Panc1 (cell line): ENCODE measurements around the gene PPP4C. TPM values are rescaled to one million over a fixed set of nuclear protein-coding genes. Genes with fewer than 3 reads are reported as not detected.

Source experiments
- ATAC-seq: fragments of 200-7000 bp; cut with Tn5 transposase; 2 replicates; pipeline ENCODE4 v1.9.1; 2020; ENCODE audit warnings: mild to moderate bottlenecking, moderate library complexity
- BruUV-seq: library from RNA; stranded (reverse); fragments of 400-500 nt; replicated peaks from 2 replicates; lab custom pipeline; 2021; lab: Mats Ljungman, UMichigan
- CTCF ChIA-PET: fragments of 300-600 bp; sonication (Branson Sonifier 250); formaldehyde crosslinking; loops from one replicate; lab custom pipeline; 2022; ENCODE audit warnings: antibody characterized with exemption; lab: Charles Lee
- POLR2A ChIA-PET: fragments of 300-600 bp; sonication (Branson Sonifier 250); formaldehyde crosslinking; loops from one replicate; lab custom pipeline; 2022; ENCODE audit warnings: antibody characterized with exemption; lab: Charles Lee
- DNase-seq: peaks from one replicate; pipeline ENCODE4 v3.0.0-alpha.2; 2010; ENCODE audit warnings: low read depth, low spot score
- H3K27ac ChIP-seq: 2 replicates; pipeline ENCODE4 v1.5.1; 2011; ENCODE audit warnings: mild to moderate bottlenecking, low read length, inconsistent platforms
- H3K27me3 ChIP-seq: fragments of 200-500 bp; sonication (Bioruptor generic); 2 replicates; pipeline ENCODE4 v1.6.0; 2014; ENCODE audit warnings: low read length, inconsistent platforms; ENCODE audit not compliant: control insufficient read depth, insufficient read depth
- H3K36me3 ChIP-seq: fragments of 200-500 bp; sonication (Bioruptor generic); 2 replicates; pipeline ENCODE4 v1.5.1; 2014; ENCODE audit warnings: inconsistent platforms, mild to moderate bottlenecking, low read length, moderate library complexity; ENCODE audit not compliant: control insufficient read depth, insufficient read depth
- H3K4me1 ChIP-seq: 2 replicates; pipeline ENCODE4 v1.5.1; 2011; ENCODE audit warnings: inconsistent platforms, mild to moderate bottlenecking, low read length, moderate library complexity; ENCODE audit not compliant: control insufficient read depth, insufficient read depth
- H3K4me3 ChIP-seq, 2 experiments: 2 replicates each; pipeline ENCODE4 v1.5.1; 2011 to 2012; ENCODE audit warnings: low read depth in 2 of 2, low read length in 2 of 2, mild to moderate bottlenecking in 2 of 2, inconsistent platforms in 1 of 2, moderate library complexity in 1 of 2
- H3K9me3 ChIP-seq: fragments of 200-500 bp; sonication (Bioruptor generic); 2 replicates; pipeline ENCODE4 v1.5.1; 2014; ENCODE audit warnings: low read depth, mild to moderate bottlenecking, inconsistent platforms, low read length, moderate library complexity; ENCODE audit not compliant: control insufficient read depth, insufficient read depth
- CTCF ChIP-seq: fragments of 450-650 bp; IDR thresholded peaks from 2 replicates; pipeline ENCODE4 v1.5.1; 2017; ENCODE audit warnings: mild to moderate bottlenecking
- POLR2AphosphoS5 ChIP-seq: IDR thresholded peaks from 2 replicates; pipeline ENCODE4 v1.6.1; 2012; ENCODE audit warnings: mild to moderate bottlenecking, low read depth, low read length, moderate library complexity
- REST ChIP-seq, 2 experiments: IDR thresholded peaks; 2 replicates each; pipeline ENCODE4 v1.6.1; 2011 to 2012; ENCODE audit warnings: low read depth in 2 of 2, control low read depth in 1 of 2, low read length in 1 of 2, mild to moderate bottlenecking in 1 of 2, moderate library complexity in 1 of 2; ENCODE audit not compliant: insufficient read depth in 1 of 2
- SIN3A ChIP-seq: IDR thresholded peaks from 2 replicates; pipeline ENCODE4 v1.6.1; 2012; ENCODE audit warnings: low read depth, mild to moderate bottlenecking, low read length, moderate library complexity, borderline replicate concordance; ENCODE audit not compliant: insufficient read depth
- TCF7L2 ChIP-seq: IDR thresholded peaks from 2 replicates; pipeline ENCODE4 v1.6.1; 2011; ENCODE audit warnings: mild to moderate bottlenecking, low read depth, low read length, inconsistent platforms
- in situ Hi-C: cut with HindIII; loops from 2 replicates; pipeline ENCODE4 v1.10.0; 2016; ENCODE audit warnings: low sequenced_read_pairs, low pct_unique_long_range_greater_than_20kb
- intact Hi-C: fragments of 100-400 bp; cut with micrococcal nuclease; formaldehyde crosslinking; loops from one replicate; pipeline ENCODE4 v1.10.0; 2022; ENCODE audit not compliant: unreplicated experiment
- total RNA-seq: library from RNA; stranded (reverse); gene quantifications from one replicate; pipeline ENCODE4 v1.2.1, GENCODE V29; 2021; ENCODE audit not compliant: unreplicated experiment

The PPP4C gene
- total RNA-seq, 1 experiment from 2014 or later = 186 TPM

- ATAC-seq (no peak), DNase-seq (no peak)
- no TSS peak for BruUV-seq
- in situ Hi-C loops = no loop called here
- Histone ChIP-seq H3K27me3 (no peaks in the 10 kb centered on the region), H3K4me3 (no peak overlapping the region), H3K4me1 (peaks cover 11% of the 10 kb centered on the region), H3K27ac (no peak overlapping the region), H3K36me3 (no peaks in the 10 kb centered on the region), H3K9me3 (no peaks in the 10 kb centered on the region)
- TF ChIP-seq CTCF = no peak
- TF ChIP-seq POLR2AphosphoS5 = no peak
- no peak for TF ChIP-seq SIN3A
- no peak for TF ChIP-seq REST (IDR thresholded peaks at IDR 0.05; ENCODE audit: insufficient read depth in 1 of 2, low read depth in 2 of 2, low read length in 1 of 2)
- no peak for TF ChIP-seq TCF7L2
- CTCF ChIA-PET = no interaction called here
- intact Hi-C loops = no loop called here
- POLR2A ChIA-PET = no interaction called here
These were observed 52.2 kb downstream of the PPP4C start for GRCh38 chr16:30127993-30128392.

- POLR2A ChIA-PET = no interaction called here
- Histone ChIP-seq H3K9me3 (no peaks in the 10 kb centered on the region), H3K36me3 (no peaks in the 10 kb centered on the region), H3K4me1 (no peaks in the 10 kb centered on the region), H3K27ac (no peak overlapping the region), H3K27me3 (no peaks in the 10 kb centered on the region), H3K4me3 (no peak overlapping the region)
- TF ChIP-seq SIN3A (no peak), REST (IDR thresholded peaks at IDR 0.05; ENCODE audit: insufficient read depth in 1 of 2, low read depth in 2 of 2, low read length in 1 of 2) (no peak), POLR2AphosphoS5 (no peak), TCF7L2 (no peak), CTCF (no peak)
- CTCF ChIA-PET = interaction anchor here (0.7 kb wide), 1 partner anchor 20 kb away, joined by 3 read pairs; no protein-coding TSS in a partner anchor
- BruUV-seq = no TSS peak
- DNase-seq (no peak), ATAC-seq (no peak)
- intact Hi-C loops = no loop called here
- in situ Hi-C loops = no loop called here
These were observed 56.2 kb downstream of the PPP4C start for GRCh38 chr16:30131869-30132475.
